ENCODE data around the gene APEH. TPM values are rescaled to one million over a fixed set of nuclear protein-coding genes. Genes with fewer than 3 reads are reported as not detected.

Gene APEH
- total RNA-seq, 4 donors from 2014 or later: 46.7 to 60.8 (median 55.0) TPM

GRCh38 chr3:49713336-49714105, 39.4 kb downstream of the APEH start:
- ATAC-seq (ENCODE audit: low FRiP score) (no peak), DNase-seq (ENCODE audit: low spot score) (no peak)
- TF ChIP-seq, protein P1, sequence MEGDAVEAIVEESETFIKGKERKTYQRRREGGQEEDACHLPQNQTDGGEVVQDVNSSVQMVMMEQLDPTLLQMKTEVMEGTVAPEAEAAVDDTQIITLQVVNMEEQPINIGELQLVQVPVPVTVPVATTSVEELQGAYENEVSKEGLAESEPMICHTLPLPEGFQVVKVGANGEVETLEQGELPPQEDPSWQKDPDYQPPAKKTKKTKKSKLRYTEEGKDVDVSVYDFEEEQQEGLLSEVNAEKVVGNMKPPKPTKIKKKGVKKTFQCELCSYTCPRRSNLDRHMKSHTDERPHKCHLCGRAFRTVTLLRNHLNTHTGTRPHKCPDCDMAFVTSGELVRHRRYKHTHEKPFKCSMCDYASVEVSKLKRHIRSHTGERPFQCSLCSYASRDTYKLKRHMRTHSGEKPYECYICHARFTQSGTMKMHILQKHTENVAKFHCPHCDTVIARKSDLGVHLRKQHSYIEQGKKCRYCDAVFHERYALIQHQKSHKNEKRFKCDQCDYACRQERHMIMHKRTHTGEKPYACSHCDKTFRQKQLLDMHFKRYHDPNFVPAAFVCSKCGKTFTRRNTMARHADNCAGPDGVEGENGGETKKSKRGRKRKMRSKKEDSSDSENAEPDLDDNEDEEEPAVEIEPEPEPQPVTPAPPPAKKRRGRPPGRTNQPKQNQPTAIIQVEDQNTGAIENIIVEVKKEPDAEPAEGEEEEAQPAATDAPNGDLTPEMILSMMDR (IDR thresholded peaks at IDR 0.05): no peak

DNA sequence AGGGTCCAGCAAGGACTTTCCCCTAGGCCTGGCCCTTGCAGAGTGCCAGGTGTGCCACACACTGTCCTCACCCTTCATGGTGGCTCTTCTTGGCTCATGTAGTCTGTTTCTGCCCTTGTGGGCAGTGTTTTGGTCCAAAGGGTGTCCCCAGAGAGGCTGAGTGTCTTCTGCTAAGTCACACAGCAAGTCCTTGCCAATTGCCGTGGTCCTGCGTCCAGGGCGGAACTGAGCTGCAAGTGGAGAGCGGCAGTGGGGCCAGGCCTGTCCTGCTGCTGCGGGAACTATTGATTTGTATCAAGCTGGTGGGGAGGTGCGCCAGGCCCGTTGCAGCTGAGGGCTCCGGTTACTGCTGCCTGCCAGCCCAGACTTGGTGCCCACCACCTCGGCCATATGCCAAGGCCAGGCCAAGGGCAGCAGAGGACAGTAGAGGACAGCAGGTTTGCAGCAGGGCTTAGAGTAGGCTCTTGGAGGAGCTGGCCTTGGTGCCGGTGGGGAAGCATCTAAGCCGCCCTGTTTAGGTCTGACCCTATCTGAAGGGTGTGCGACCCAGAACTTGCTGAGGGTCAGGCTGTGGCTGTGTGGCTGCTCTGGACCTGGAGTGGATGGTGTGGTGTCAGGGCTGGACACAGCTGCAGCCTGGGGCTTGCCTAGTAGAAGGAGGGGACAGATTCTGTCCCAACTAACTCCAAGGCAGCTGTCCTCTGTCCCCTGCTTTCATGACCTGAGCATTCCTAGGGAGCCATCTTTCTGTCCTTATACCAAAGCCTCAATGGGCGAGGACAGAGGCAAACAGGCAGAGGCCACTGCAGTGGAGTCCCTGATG, 40.8 kb downstream of the APEH start:
- DNase-seq (ENCODE audit: low spot score) (no peak), ATAC-seq (ENCODE audit: low FRiP score) (no peak)
- TF ChIP-seq, protein P1 (IDR thresholded peaks at IDR 0.05): no peak

DNA sequence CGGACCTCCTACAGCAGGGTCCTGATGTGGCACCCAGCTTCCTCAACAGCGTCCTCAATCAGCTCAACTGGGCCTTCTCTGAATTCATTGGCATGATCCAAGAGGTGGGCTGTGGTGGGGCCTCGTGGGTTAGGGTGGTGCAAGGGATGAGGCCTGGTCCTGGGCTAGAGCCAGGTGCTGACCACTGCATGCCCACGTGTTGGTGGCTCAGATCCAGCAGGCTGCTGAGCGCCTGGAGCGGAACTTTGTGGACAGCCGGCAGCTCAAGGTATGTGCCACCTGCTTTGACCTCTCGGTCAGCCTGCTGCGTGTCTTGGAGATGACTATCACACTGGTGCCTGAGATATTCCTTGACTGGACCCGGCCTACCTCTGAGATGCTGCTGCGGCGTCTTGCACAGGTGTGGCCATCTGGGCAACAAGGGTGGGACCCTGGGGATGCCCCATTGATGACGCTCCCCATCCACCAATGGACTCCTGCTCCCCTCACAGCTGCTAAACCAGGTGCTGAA, 41.5 kb downstream of the APEH start:
- DNase-seq (ENCODE audit: low spot score) (no peak), ATAC-seq (ENCODE audit: low FRiP score) (no peak)
- TF ChIP-seq, protein P1 (IDR thresholded peaks at IDR 0.05): no peak

GRCh38 chr3:49716169-49716568, 42.0 kb downstream of the APEH start:
- TF ChIP-seq, protein P1 (IDR thresholded peaks at IDR 0.05): no peak
- ATAC-seq (ENCODE audit: low FRiP score) (no peak), DNase-seq (ENCODE audit: low spot score) (no peak)

DNA sequence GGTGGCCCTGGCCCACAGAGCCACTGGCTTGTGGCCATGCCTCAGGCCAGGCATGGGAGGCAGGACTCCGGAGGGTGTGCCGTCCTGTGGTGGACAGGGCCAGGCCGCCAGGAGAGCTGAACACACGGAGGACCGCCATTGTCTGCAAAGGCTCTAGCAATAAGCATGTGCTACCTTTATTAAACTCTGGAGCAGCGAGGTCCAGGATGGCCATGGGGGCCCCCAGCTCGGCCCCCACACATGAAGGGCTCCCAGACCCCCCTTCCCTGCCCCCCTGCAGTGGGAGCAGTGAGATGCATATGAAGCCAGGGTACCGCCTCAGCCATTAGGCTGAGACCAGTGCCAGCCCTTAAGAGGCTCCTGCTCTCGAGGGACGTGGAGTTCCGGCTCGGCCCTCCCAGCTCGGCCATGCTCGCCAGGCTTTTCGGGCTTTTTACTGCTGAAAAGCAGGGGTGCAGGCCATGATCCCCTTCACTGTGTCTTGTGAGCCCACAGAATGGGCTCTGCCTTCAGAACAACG, 42.6 kb downstream of the APEH start:
- DNase-seq (ENCODE audit: low spot score) (no peak), ATAC-seq (ENCODE audit: low FRiP score) (no peak)
- TF ChIP-seq, protein P1 (IDR thresholded peaks at IDR 0.05): no peak

GRCh38 chr3:49717211-49717958, 43.2 kb downstream of the APEH start:
- TF ChIP-seq, protein P1 (IDR thresholded peaks at IDR 0.05): no peak
- DNase-seq (ENCODE audit: low spot score) (no peak), ATAC-seq (ENCODE audit: low FRiP score) (no peak)

All from omental fat pad (tissue), 4 donors.